CD4-positive, alpha-beta memory T cell (primary cell): ENCODE data around the gene PIP4K2A. TPM values are rescaled to one million over a fixed set of nuclear protein-coding genes. Genes with fewer than 3 reads are reported as not detected.
A peak's percentile ranks its signal among the peaks of the same experiment; 100 is the strongest.
"Not testable (repeated sequence)": the region's sequence is repeated elsewhere in the genome, so short reads cannot be mapped to it uniquely, and the experiment has no call there.

Experiments used
- CTCF ChIA-PET: fragments of 350-600 bp; sonication (Branson Sonifier 250); formaldehyde crosslinking; loops from one replicate; lab custom pipeline; 2021; ENCODE audit warnings: inconsistent platforms; ENCODE audit not compliant: partially characterized antibody; lab: Charles Lee
- POLR2A ChIA-PET: fragments of 350-600 bp; sonication (Branson Sonifier 250); formaldehyde crosslinking; loops from one replicate; lab custom pipeline; 2021; ENCODE audit not compliant: partially characterized antibody; lab: Charles Lee
- DNase-seq, 5 donors: peaks; one replicate each; pipeline versions ENCODE4 v3.0.0 to v3.0.0-alpha.2; 2020 to 2022; ENCODE audit warnings: mixed read lengths in 1 of 5
- H3K27ac ChIP-seq: one replicate; pipeline ENCODE4 v1.7.0; 2013; ENCODE audit warnings: low read depth, low read length
- H3K27me3 ChIP-seq: 2 replicates; pipeline ENCODE4 v1.7.0; 2013; ENCODE audit warnings: mild to moderate bottlenecking, low read length, moderate library complexity; ENCODE audit not compliant: insufficient read depth
- H3K36me3 ChIP-seq: 2 replicates; pipeline ENCODE4 v1.7.0; 2013; ENCODE audit warnings: mild to moderate bottlenecking, low read length, moderate library complexity; ENCODE audit not compliant: insufficient read depth
- H3K4me1 ChIP-seq: 2 replicates; pipeline ENCODE4 v1.7.0; 2013; ENCODE audit warnings: mild to moderate bottlenecking, low read length, moderate library complexity; ENCODE audit not compliant: insufficient read depth
- H3K4me3 ChIP-seq, 2 donors: one replicate each; pipeline ENCODE4 v1.7.0; 2013; ENCODE audit warnings: low read length in 2 of 2, mild to moderate bottlenecking in 1 of 2
- H3K9me3 ChIP-seq, 2 donors: one replicate each; pipeline ENCODE4 v1.7.0; 2013; ENCODE audit warnings: low read length in 2 of 2, control low read depth in 1 of 2; ENCODE audit not compliant: control insufficient read depth in 1 of 2
- H3K27ac Mint-ChIP-seq, 7 donors: one replicate each; pipeline ENCODE4 v1.8.0; 2020 to 2021; ENCODE audit warnings: mixed read lengths in 7 of 7, mild to moderate bottlenecking in 6 of 7, inconsistent platforms in 3 of 7, moderate library complexity in 3 of 7
- H3K27me3 Mint-ChIP-seq, 2 donors: one replicate each; pipeline ENCODE4 v1.8.0; 2020 to 2021; ENCODE audit warnings: mixed read lengths in 2 of 2
- H3K36me3 Mint-ChIP-seq, 2 donors: one replicate each; pipeline ENCODE4 v1.8.0; 2020 to 2021; ENCODE audit warnings: mixed read lengths in 2 of 2, inconsistent platforms in 1 of 2, mild to moderate bottlenecking in 1 of 2
- H3K4me1 Mint-ChIP-seq, 4 donors: one replicate each; pipeline ENCODE4 v1.8.0; 2020 to 2021; ENCODE audit warnings: mixed read lengths in 4 of 4, mild to moderate bottlenecking in 1 of 4
- H3K4me3 Mint-ChIP-seq, 8 donors: one replicate each; pipeline ENCODE4 v1.8.0; 2020 to 2021; ENCODE audit warnings: mixed read lengths in 8 of 8, mild to moderate bottlenecking in 7 of 8, moderate library complexity in 6 of 8, inconsistent platforms in 3 of 8
- H3K9me3 Mint-ChIP-seq, 8 donors: one replicate each; pipeline ENCODE4 v1.8.0; 2020 to 2021; ENCODE audit warnings: mixed read lengths in 8 of 8, mild to moderate bottlenecking in 5 of 8, inconsistent platforms in 3 of 8, moderate library complexity in 1 of 8
- intact Hi-C: fragments of 100-400 bp; cut with micrococcal nuclease; formaldehyde crosslinking; loops from one replicate; pipeline ENCODE4 v1.15.1; 2023
- polyA plus RNA-seq, 2 donors: library from polyadenylated mRNA; unstranded; fragments of 300-500 nt; fragmentation: Illumina TruSeq; gene quantifications; one replicate each; pipeline ENCODE4 v1.2.3, GENCODE V29; 2021
- total RNA-seq, 2 experiments: library from RNA; stranded (reverse); gene quantifications; one replicate each; pipeline ENCODE4 v1.2.3, GENCODE V29; 2021

The PIP4K2A gene
- total and polyA plus RNA-seq, 4 experiments from 2014 or later: 33.4 to 179 (median 129) TPM

GRCh38 chr10:22720667-22721066 lies 6.3 kb upstream of the PIP4K2A start:
- no peak overlapping the region for H3K4me3 Mint-ChIP-seq
- no peaks in the 10 kb centered on the region for H3K27me3 Mint-ChIP-seq
- H3K4me1 Mint-ChIP-seq: peaks cover 0 to 21% (median 3%) of the 10 kb centered on the region in 4 donors
- H3K27ac Mint-ChIP-seq: no peak overlapping the region
- Histone ChIP-seq H3K4me1 (no peaks in the 10 kb centered on the region), H3K27me3 (no peaks in the 10 kb centered on the region), H3K4me3 (no peak overlapping the region), H3K9me3 (no peaks in the 10 kb centered on the region), H3K27ac (no peak overlapping the region), H3K36me3 (no peaks in the 10 kb centered on the region)
- H3K36me3 Mint-ChIP-seq: no peaks in the 10 kb centered on the region
- ChIA-PET POLR2A (interaction anchor here (0.7 kb wide), 1 partner anchor 65 kb away, joined by 4 read pairs; no protein-coding TSS in a partner anchor), CTCF (interaction anchor here (1.3 kb wide), 1 partner anchor 65 kb away, joined by 4 read pairs; no protein-coding TSS in a partner anchor)
- intact Hi-C loops: no loop called here
- H3K9me3 Mint-ChIP-seq: no peaks in the 10 kb centered on the region
- no peak for DNase-seq

GRCh38 chr10:22719406-22720042 lies 5.1 kb upstream of the PIP4K2A start:
- no peak overlapping the region for H3K27ac ChIP-seq
- H3K4me3 ChIP-seq: no peak overlapping the region
- H3K27me3 ChIP-seq: no peaks in the 10 kb centered on the region
- ChIA-PET CTCF (interaction anchor here (1.2 kb wide), 1 partner anchor 90 kb away, joined by 3 read pairs; no protein-coding TSS in a partner anchor), POLR2A (no interaction called here)
- Mint-ChIP-seq H3K4me3 (no peak overlapping the region), H3K27me3 (no peaks in the 10 kb centered on the region), H3K4me1 (peaks cover 6 to 27% (median 8%) of the 10 kb centered on the region in 4 donors), H3K27ac (no peak overlapping the region), H3K36me3 (peaks cover 0 to 3% of the 10 kb centered on the region in 2 donors), H3K9me3 (no peaks in the 10 kb centered on the region)
- no peaks in the 10 kb centered on the region for H3K36me3 ChIP-seq
- peaks cover 8% of the 10 kb centered on the region for H3K4me1 ChIP-seq
- intact Hi-C loops: loop anchor here (10.0 kb wide), 1 partner anchor 265 kb away; no protein-coding TSS in a partner anchor
- no peaks in the 10 kb centered on the region for H3K9me3 ChIP-seq
- DNase-seq: no peak

DNA sequence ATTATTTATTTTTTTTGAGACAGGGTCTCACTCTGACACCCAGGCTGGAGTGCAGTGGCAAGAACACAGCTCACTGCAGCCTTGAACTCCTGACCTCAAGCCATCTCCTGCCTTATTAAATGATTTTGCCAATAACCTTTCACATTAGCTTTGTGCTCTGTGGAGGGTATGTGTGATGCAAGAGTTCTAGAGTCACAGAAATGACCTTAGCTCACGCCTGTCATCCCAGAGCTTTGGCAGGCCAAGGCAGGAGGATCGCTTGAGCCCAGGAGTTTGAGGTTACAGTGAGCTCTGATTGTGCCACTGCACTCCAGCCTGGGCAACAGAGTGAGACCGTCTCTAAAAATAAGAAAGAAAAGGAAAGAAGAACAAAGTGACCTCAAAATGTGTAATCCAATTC lies 4.3 kb upstream of the PIP4K2A start:
- ChIA-PET CTCF (interaction anchor here (1.0 kb wide), 1 partner anchor 32 kb away, joined by 3 read pairs; no protein-coding TSS in a partner anchor), POLR2A (interaction anchor here (0.8 to 1.4 kb wide), 2 partner anchors 15 to 52 kb away, joined by 3 read pairs; no protein-coding TSS in a partner anchor)

DNA sequence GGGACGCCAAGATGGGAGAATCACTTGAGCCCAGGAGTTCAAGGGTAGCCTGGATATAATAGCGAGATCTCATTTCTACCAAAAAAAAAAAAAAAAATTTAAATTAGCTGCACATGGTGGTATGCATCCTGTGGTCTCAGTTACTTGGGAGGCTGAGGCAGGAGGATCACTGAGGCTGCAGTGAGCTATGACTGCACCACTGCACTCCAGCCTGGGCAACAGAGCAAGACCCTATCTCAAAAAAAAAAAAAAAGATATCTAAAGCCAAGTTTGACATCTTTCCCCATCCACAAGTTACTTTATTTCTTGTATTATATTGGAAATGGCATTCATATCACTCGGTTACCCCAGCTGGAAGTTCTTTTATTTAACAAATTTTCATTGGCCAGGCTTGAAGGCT lies 3.4 kb upstream of the PIP4K2A start:
- Mint-ChIP-seq H3K4me3 (no peak overlapping the region), H3K27me3 (no peaks in the 10 kb centered on the region), H3K36me3 (peaks cover 0 to 8% of the 10 kb centered on the region in 2 donors), H3K27ac (peak overlapping the region in 1 of 7 donors; percentile 1), H3K4me1 (peaks cover 6 to 15% (median 8%) of the 10 kb centered on the region in 4 donors), H3K9me3 (no peaks in the 10 kb centered on the region)
- Histone ChIP-seq H3K36me3 (no peaks in the 10 kb centered on the region), H3K27me3 (no peaks in the 10 kb centered on the region), H3K4me3 (no peak overlapping the region), H3K4me1 (peaks cover 8% of the 10 kb centered on the region), H3K9me3 (no peaks in the 10 kb centered on the region), H3K27ac (no peak overlapping the region)
- POLR2A ChIA-PET: interaction anchor here (0.8 to 9.0 kb wide), 3 partner anchors 14 to 63 kb away, joined by 3 to 189 read pairs (median 3); no protein-coding TSS in a partner anchor
- CTCF ChIA-PET: interaction anchor here (0.5 to 1.0 kb wide), 2 partner anchors 24 to 32 kb away, joined by 3 read pairs; no protein-coding TSS in a partner anchor
- intact Hi-C loops: loop anchor here (10.0 kb wide), 1 partner anchor 267 kb away; no protein-coding TSS in a partner anchor
- DNase-seq: no peak

More for the DNA sequence above, 4.3 kb upstream of the PIP4K2A start:
- H3K27ac Mint-ChIP-seq: peak overlapping the region in 1 of 7 donors; percentile 24
- not testable (repeated sequence) for H3K4me1 ChIP-seq, H3K27ac ChIP-seq, H3K27me3 ChIP-seq, H3K27me3 Mint-ChIP-seq, H3K9me3 ChIP-seq, H3K4me3 ChIP-seq, H3K36me3 ChIP-seq, H3K36me3 Mint-ChIP-seq, DNase-seq, H3K9me3 Mint-ChIP-seq, H3K4me3 Mint-ChIP-seq
- intact Hi-C loops: loop anchor here (10.0 kb wide), 1 partner anchor 266 kb away; no protein-coding TSS in a partner anchor
- peaks cover 6 to 24% (median 8%) of the 10 kb centered on the region in 4 donors for H3K4me1 Mint-ChIP-seq

- no peak for DNase-seq
- H3K4me1 Mint-ChIP-seq: peaks cover 8 to 18% (median 14%) of the 10 kb centered on the region in 4 donors
- peak overlapping the region in 2 of 7 donors; percentile 1 to 11 for H3K27ac Mint-ChIP-seq
- no peaks in the 10 kb centered on the region for H3K36me3 ChIP-seq
- H3K36me3 Mint-ChIP-seq: peaks cover 0 to 12% of the 10 kb centered on the region in 2 donors
- intact Hi-C loops: loop anchor here (10.0 kb wide), 1 partner anchor 268 kb away; no protein-coding TSS in a partner anchor
- ChIA-PET CTCF (no interaction called here), POLR2A (interaction anchor here (9.0 kb wide), 1 partner anchor 62 kb away, joined by 189 read pairs; no protein-coding TSS in a partner anchor)
- no peaks in the 10 kb centered on the region for H3K27me3 Mint-ChIP-seq
- H3K9me3 Mint-ChIP-seq: no peaks in the 10 kb centered on the region
- peak overlapping the region in 2 of 8 donors; percentile 29 to 76 for H3K4me3 Mint-ChIP-seq
- H3K27me3 ChIP-seq: no peaks in the 10 kb centered on the region
- no peak overlapping the region for H3K27ac ChIP-seq
- peaks cover 11% of the 10 kb centered on the region for H3K4me1 ChIP-seq
- H3K4me3 ChIP-seq: no peak overlapping the region
- no peaks in the 10 kb centered on the region for H3K9me3 ChIP-seq
Observed at GRCh38 chr10:22716943-22717342, 2.6 kb upstream of the PIP4K2A start.

GRCh38 chr10:22715290-22715625 lies 880 bp upstream of the PIP4K2A start:
- peaks cover 0 to 15% of the 10 kb centered on the region in 2 donors for H3K36me3 Mint-ChIP-seq
- Histone ChIP-seq H3K4me3 (peak overlapping the region in 1 of 2 donors; percentile 60), H3K9me3 (no peaks in the 10 kb centered on the region), H3K36me3 (no peaks in the 10 kb centered on the region), H3K27me3 (no peaks in the 10 kb centered on the region), H3K27ac (peak overlapping the region; percentile 76), H3K4me1 (peaks cover 28% of the 10 kb centered on the region)
- H3K27me3 Mint-ChIP-seq: no peaks in the 10 kb centered on the region
- peak in 1 of 5 donors; percentile 33 for DNase-seq
- POLR2A ChIA-PET: interaction anchor here (2.2 to 9.0 kb wide), 5 partner anchors 32 to 103 kb away, joined by 9 to 189 read pairs (median 51); no protein-coding TSS in a partner anchor
- H3K27ac Mint-ChIP-seq: peak overlapping the region; percentile 77 to 94 (median 90)
- peaks cover 23 to 34% (median 26%) of the 10 kb centered on the region in 4 donors for H3K4me1 Mint-ChIP-seq
- no peaks in the 10 kb centered on the region for H3K9me3 Mint-ChIP-seq
- H3K4me3 Mint-ChIP-seq: peak overlapping the region; percentile 81 to 93 (median 86)
- intact Hi-C loops: loop anchor here (10.0 kb wide), 1 partner anchor 270 kb away; no protein-coding TSS in a partner anchor
- CTCF ChIA-PET: no interaction called here
